Esophagus squamous epithelium (tissue), 4 donors: Measurements from ENCODE around the gene NUP188.

Experiments
- POLR2A ChIP-seq, 4 donors: fragments of 450-650 bp; IDR thresholded peaks; one replicate each; pipeline ENCODE4 v1.6.1; 2017; ENCODE audit warnings: antibody characterized with exemption in 4 of 4, mild to moderate bottlenecking in 4 of 4, moderate library complexity in 3 of 4
- TF ChIP-seq, protein P1 (sequence below), 6 experiments: fragments of 450-650 bp in 4 of 6; fragments of 200-600 bp in 2 of 6; sonication (generic) in 2 of 6; IDR thresholded peaks; one replicate each; pipeline ENCODE4 v1.5.1; 2016 to 2019; ENCODE audit warnings: antibody characterized with exemption in 6 of 6, mild to moderate bottlenecking in 4 of 6, moderate library complexity in 4 of 6

DNA sequence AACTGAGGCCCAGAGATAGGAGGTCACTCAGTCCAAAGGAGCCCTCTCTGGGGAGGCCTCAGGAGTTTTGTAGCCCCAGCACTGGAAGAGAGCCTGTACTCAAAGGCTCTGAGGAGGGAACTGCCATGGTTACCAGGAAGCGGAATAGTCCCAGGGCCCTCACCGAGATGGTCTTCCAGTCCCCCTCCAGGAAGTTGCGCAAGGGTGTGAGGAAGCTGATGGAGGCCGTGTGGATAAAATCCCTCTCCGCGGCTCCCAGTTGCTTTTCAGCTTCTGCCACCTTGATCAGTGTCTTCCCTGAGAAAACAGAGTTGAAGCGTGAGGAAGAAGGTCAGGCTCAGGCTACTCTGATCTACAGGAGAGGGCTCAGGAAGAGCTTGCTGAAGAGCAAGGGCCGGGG lies 67.1 kb downstream of the NUP188 start:
- TF ChIP-seq, protein P1, sequence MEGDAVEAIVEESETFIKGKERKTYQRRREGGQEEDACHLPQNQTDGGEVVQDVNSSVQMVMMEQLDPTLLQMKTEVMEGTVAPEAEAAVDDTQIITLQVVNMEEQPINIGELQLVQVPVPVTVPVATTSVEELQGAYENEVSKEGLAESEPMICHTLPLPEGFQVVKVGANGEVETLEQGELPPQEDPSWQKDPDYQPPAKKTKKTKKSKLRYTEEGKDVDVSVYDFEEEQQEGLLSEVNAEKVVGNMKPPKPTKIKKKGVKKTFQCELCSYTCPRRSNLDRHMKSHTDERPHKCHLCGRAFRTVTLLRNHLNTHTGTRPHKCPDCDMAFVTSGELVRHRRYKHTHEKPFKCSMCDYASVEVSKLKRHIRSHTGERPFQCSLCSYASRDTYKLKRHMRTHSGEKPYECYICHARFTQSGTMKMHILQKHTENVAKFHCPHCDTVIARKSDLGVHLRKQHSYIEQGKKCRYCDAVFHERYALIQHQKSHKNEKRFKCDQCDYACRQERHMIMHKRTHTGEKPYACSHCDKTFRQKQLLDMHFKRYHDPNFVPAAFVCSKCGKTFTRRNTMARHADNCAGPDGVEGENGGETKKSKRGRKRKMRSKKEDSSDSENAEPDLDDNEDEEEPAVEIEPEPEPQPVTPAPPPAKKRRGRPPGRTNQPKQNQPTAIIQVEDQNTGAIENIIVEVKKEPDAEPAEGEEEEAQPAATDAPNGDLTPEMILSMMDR (IDR thresholded peaks at IDR 0.05): no peak
- no peak for TF ChIP-seq POLR2A (IDR thresholded peaks at IDR 0.05)
